GOT3 (cell line): ENCODE data around the gene MYL12A.
"Not testable (repeated sequence)": the region's sequence is repeated elsewhere in the genome, so short reads cannot be mapped to it uniquely, and the experiment has no call there.

Experiments
- DNase-seq: peaks from one replicate; lab custom pipeline; 2025; ENCODE audit warnings: mixed read lengths; lab: John Stamatoyannopoulos, UW

The MYL12A gene

DNA sequence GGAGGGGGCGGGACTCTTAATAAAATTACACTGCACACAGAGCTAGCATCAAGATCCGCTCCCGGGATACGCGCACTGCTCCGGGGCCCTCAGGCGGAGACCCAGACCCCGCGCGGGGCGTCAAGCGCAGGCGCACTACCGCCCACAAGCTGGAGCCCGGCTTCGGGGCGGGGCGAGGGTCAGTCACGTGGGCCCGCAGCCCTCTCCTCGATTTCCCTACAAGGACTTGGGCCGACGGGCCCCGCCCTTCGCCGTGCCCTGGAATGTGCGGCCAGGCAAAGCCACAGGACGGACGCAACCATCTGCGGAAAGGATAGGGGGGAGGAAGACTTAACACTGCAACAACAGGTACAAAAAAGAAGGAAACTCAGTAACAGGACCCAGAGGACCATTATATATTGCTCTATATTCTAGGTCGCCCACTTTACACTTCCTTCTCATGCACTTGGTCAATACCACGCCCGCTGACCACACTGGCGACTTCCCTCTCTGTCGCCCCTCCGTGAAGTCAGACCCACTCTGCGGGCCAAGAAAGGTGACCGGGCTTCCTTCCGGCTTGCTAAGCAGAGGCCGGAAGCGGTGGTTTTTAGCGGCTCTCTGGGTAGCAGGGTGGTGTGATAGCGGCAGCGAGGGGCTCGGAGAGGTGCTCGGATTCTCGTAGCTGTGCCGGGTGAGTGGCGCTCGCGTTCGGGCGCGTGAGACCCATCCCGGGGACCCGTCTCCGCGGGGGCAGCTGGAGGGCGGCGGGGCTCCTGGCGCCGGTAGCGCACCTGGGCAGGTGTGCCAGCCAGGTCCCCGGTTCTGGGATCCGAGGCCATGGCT, at the start of gene MYL12A:
Gene MYL12A (plus strand): TSS at position 562 of the 822 bp plus-strand sequence. CDS start 5,447 bp downstream, outside the sequence.
- peak; percentile 76 for DNase-seq

DNA sequence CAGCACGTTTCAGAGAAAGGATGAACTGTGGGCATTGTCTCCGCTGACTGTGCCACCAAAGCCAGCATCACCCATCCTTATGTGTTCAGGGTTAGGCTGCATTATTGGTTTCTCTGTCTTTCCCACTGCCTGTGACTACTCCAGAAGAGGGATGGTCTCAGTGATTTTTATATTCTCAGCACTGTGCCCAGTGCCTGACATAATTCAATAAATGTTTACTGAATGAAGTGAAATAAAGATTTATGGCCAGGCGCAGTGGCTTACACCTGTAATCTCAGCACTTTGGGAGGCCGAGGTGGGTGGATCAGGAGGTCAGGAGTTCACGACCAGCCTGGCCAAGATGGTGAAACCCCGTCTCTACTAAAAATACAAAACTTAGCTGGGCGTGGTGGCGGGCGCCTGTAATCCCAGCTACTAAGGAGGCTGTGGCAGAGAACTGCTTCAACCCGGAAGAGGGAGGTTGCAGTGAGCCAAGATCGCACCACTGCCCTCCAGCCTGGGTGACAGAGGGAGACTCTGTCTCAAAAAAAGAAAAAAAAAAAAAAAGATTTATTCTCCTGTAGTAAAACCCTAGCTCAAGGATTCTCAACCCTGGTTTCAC, 49.2 kb upstream of the MYL12A start:
- DNase-seq = not testable (repeated sequence)

DNA sequence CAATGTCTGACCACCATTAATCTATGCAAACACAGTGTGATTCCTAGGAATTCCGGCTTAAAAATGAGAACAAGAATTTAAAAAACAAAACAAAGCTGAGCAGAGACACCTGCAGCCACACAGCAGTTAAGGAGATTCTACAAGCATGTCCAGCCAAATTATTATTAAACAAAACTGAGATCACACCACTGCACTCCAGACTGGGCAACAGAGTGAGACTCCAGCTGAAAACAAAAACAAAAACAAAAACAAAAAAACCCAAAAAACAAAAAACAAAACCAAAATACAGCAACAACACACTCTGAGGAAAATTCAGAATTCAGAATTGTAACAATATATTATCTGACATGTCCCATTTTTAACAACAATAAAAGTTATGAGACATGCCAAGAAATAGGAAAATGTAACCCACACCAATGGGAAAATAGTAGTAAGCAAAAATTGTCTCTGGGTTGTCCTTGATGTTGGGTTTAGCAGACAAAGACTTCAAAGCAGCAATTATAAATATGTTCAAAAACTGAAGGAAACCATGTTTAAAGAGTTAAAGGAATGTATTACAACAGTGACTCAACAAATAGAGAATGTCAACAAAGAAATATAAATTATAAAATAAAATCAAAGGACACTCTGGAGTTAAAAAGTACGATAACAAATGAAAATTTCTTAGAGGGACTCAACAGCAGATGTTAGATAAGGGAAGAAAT, 47.5 kb upstream of the MYL12A start:
- DNase-seq = no peak

DNA sequence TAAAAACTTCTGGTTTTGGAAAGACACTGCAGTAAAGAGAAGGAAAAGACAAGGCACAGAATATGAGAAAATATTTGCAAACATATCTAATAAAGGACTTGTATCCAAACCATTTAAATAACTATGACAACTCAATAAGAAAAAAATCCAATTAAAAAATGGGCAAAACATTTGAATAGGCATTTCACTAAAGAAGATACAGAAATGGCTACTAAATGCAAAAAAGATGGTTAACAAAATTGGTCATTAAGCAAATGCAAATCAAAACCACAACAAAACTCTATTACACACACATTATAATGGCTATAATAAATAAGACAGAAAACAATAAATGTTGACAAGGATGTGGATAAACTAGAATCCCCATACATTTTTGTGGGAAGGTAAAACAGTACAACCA, 42.4 kb upstream of the MYL12A start:
- DNase-seq = no peak

DNA sequence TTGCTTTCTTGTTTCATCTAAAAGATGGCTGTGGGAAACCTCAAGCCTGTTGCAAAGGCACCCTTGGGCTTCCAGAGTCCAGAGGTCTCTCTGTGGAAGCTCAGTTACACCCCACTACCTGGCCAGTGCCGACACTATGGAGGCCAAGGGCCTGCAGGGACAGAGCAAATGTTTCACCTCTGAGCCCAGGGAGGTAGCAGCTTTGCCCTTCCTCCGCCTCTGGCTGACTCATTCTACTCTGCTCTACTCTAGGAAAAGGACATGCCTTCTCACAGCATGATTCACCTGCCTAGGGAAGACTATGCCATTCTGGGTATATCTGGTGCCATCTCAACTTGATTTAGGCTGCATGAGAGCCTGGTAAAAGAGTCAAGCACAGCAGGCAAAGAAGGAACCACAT, 40.0 kb upstream of the MYL12A start:
- no peak for DNase-seq

DNA sequence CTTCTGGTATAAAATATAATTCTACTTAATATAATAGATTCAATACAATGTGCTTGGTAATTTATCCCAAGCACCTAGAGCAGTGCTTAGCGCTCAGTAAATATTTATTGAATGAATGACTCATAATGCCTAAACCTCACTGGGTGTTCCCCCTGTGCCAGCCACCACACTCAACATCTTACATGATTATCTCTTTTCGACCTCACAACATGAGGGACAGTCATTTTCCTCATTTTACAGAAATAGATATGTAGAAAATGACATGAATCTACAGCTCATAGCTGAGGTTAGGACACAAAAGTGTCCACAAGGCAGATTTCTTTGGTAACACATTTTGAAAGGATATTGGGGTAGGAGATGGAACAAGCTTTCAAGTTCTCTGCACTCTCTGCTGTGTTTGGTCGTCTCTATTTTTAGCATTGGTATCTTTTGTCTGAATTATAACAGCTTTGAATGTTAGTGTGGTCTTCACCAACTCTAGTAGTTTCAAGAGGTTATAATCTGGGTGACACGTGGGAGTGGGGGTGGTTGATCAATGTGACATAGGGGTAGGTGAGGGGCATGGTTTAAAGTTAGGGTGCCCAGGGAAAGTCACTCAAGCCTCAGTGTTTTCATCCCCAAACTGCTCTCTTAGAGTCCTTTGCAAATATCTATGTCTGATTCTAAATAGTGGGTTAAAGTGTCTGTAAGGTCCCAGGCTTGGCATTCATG, 37.6 kb upstream of the MYL12A start:
- no peak for DNase-seq

DNA sequence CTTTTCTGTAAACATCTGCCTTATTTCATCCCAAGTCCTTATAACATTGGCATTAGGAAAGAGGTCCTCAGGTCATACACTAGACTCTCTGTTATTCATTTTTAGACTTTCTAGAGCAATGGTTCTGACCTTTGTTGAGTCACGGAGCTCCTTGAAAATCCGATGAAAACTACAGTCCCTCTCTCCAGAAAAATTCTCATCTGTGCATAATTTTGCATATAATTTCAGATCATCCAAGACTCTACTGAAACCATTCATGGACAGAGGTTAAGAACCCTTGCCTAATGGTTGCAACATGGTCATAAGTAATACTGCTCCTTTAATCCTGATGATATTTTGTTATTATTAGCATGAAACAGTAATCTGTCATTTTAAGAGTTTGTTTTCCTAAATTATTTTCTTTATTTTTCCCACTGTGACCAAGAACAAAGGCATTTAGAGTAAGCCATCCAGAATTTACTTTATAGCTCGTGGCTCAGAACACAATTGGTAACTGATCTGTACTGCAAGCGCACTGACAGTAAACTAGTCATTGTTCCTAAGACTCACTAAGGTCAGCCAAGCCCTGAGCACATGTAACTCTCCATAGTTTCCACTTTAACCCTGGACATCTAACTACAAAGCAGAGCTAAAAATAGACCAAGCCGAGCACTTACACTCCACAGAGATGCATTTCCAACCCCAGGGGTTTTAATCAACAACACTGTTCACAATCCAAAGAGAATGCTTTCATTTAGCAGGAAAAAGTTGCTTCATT, 36.2 kb upstream of the MYL12A start:
- DNase-seq = no peak

DNA sequence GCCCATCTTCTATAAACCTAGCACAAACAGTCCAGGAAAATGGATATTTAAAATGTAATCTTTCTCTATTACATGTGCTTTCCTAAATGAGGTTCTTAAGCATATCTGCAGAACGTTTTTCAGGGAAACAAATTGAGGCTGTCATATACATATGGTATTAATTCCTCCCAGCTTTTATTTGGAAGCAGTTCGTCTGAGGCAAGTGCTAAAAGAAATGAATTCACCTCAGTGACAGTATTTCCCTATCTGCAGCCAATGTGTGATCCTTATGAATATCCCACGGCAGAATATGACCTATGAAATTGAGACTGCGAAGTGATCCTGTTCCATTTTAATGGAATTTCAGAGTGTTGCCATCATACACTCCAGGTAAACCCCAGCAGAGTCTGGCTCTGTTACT, 34.9 kb upstream of the MYL12A start:
- no peak for DNase-seq

DNA sequence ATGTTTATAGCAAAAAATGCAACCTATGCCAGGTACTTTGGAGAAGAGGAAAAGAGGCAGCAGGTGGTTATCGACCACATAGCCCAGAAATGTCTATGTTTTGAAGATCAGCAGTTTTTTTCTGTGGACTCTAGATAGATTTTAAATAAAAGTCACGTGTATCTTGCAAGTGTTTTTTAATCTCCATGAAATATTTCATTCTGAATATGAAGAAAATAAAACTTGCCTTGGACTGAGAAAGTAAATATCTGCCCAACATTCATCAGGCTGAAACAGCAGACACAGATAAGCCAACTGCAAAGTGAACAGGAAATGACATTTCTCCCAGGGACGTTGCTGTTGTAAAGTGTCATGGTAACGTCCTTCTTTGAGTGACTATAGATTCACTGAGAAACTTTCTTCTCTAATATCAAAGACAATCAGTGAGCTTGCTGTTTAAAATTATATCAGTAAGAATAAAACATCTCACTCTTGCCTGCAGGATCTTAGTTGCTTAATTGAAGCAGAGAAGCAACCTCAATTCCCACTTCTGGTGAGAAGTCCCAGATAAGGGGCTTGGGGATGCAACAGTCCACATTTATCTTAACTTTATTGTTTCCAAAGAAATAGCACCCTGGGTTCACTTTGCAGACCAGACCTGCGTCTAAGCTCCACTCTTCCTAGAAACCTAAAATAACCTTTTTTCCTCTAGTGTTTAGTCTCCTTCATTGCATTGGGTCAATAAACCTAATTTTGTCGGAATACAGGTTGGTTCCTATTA, 34.1 kb upstream of the MYL12A start:
- no peak for DNase-seq

DNA sequence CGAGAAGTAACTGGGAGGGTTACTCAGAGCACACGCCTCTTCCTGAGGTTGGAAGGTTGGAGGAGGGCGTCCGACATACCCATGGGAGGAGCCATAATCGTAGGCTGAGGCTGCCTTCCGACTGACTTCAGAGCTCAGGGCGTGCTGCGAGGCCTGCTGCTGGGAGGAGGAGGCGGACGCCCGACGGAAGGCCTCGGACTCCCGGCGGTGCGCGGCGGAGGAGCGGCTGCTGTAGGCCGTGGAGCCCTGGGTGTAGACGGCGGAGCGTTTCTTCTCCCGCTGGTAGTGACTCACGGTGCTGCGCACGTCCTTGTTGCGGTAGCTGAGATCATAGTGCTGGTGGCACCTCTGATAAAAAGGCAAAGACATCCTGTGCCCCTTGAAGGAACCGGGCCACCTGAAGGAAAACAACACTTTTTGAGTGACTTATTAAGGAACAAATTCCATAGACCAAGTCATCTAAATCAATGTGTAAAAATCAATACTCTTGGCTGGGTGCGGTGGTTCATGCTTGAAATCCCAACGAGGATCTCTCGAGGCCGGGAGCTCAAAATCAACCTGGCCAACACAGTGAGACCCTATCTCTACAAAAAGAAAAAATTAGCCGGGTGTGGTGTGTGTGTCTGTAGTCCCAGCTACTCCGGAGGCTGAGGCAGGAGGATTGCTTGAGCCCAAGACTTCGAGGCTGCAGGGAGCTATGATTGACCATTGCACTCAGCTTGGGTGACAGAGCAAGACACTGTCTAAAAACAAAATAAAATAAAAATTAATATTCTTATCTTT, 32.6 kb upstream of the MYL12A start:
- no peak for DNase-seq

DNA sequence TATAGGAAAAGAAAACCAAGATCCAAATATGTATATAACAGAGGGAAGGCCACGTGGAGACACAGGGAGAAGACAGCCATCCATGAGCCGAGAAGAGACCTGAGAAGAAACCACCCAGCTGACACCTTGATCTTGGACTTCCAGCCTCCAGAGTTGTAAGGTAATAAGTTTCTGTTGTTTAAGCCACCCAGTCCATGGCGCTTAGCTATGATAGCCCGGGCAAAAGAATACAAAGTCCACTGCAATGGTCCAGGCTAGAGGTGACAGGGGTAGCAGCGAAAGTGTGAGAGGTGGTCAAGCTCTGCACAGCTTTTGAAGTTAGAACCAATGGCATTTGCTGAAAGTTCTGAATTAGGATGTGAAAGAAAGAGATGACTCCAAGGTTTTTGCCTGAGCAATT, 30.6 kb upstream of the MYL12A start:
- DNase-seq = no peak

DNA sequence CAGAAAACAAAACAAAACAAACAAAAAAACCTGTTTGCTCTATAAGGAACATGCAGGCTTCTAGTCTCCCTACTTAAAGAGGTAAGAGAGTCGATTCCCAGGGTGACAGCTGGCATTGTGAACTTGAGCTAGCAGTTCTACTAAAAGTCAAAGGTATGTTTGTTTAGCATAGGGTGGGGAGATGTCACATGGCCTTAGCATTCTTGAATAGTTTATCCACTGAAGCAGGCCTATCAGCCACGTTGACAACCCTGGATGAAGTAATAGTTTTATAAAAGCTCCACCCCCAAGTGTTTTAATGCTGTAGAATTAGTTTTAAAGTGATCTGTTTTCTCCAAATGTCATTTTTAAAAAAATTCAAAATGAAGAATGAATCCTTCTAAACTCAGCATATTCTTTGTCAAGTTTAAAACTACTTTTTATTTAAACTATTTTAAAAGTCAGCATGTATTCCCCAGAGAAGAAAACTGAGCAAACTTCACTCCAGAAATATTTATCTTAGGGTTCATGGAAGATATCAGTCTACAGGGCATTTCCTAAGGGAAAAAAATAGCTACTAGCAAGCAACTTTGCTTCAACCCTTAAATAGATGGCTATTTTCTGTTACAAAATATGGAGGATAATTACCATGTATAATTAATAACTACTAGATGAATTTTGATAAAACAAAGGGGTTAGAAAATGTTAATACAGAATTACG, 29.5 kb upstream of the MYL12A start:
- DNase-seq = no peak

DNA sequence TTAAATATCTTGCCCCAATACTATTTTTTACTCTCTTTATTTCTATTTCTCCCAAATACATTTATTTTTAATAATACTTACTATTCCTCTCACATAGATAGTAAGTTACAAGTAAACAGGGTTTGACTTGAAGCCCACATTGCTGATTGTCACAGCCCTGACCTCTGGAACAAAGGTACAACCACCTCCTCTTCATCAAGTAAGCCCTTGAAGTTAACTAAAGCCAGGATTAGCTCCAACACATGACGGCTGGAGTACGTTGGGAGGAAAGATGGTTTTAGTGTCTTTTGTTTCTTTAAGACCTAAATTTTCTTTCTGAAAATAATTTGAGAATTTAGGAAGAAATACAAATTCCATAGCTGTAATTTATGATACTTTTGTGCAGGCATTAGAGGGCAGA, 28.8 kb upstream of the MYL12A start:
- no peak for DNase-seq

DNA sequence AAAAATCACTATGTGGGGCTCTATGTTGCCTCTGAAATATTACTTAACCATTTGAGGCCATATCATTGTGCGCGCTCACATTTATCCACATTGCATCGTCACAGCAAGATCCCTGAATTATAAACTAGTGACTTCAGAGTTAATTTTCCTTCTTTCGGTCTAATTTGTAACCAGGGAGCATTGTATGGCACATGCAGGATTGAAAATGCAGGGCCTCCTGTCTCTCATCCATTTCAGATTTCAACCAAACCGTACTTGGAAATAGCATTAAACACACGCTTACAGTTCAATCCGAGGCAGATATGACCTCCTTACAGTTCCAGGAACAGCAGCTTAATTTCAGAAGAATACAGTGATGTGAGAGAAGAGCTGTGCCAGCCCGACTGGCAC, 28.4 kb upstream of the MYL12A start:
- no peak for DNase-seq

DNA sequence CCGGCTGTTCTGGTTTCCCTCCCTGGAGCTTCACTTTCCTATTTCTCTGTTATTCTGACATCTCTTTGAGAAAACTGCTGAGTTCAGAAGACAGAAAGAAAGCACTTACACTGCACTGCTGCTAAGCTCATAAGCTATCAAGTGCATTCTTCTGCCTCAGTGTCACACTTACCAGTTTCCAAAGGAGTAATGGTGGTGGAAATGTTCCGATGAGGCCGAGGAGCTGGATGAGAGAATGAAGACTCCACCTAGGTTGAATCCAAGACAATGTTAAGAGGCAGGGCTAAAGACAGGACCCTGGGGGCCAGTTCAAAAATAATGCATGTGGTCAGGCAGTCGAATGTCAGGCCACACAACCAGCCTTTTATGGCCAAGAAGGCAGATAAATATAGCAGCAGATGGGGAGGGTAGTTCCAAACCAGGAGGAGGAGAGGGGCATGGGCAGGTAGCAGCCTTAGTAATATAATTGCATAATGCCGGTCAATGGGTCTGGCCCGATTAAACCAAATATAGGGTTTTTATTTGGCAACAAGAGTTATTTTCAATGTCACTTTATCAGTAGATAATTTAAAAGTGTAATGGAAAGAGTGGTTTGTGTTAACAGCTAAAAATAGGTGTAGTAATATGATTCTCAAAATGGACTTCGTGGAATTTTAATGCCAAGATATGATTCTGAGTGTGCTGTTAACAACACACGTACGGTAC, 27.8 kb upstream of the MYL12A start, which contains the start of gene MYOM1:
Gene MYOM1 (minus strand): TSS at position 338 of the 705 bp plus-strand sequence. CDS start 4,745 bp downstream, outside the sequence.
- DNase-seq = no peak

DNA sequence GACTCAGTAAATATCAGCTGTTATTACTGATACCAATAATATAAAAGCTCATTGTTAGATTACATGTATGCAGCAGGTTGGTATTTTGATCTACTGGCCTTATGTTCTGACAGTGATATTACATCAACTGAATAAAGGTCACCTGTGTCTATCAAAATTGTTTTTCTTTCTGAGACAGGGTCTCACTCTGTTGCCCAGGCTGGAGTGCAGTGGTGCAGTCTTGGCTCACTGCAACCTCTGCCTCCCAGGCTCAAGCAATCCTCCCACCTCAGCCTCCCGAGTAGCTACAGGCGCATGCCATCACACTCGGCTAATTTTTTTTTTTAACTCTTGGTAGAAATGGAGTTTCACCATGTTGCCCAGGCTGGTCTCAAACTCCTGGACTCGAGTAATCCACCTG, 26.7 kb upstream of the MYL12A start:
- DNase-seq = not testable (repeated sequence)

DNA sequence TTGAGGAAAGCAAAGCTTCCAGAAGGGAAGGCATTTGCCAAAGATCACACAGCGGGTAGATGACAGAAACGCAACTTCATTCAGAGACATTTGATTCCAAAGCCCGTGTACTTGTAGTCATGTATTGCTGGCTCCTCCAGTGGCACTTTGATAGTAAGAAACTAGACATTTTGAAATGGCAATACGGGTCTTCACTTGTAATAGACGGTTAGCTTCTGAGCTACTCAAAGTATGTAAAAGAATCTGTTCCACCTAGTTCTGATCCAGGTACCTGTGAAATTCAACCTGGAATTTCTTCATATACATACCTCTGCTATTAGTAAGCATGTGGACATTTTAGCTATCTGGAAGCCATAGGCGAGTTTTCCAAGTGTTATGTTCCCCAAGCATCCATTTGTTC, 26.1 kb upstream of the MYL12A start:
- no peak for DNase-seq

DNA sequence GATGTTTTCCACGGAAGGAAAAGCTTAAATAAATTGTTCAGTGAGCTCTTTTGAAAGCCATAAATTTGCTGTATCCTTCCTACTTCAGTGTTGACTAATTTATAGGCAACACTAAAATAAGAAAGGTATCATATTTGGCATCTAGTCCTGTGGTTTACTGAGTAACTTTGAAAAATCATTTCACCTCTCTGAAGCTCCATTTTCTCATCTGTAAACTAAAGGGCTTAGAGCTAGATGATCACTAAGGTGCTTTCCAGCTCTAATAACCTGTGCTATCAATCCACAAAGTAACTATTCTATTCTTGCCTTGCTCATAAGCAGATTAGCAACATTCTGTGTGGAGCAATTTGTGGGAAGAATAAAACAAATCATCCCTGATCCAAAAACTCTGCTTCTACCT, 24.2 kb upstream of the MYL12A start:
- no peak for DNase-seq

DNA sequence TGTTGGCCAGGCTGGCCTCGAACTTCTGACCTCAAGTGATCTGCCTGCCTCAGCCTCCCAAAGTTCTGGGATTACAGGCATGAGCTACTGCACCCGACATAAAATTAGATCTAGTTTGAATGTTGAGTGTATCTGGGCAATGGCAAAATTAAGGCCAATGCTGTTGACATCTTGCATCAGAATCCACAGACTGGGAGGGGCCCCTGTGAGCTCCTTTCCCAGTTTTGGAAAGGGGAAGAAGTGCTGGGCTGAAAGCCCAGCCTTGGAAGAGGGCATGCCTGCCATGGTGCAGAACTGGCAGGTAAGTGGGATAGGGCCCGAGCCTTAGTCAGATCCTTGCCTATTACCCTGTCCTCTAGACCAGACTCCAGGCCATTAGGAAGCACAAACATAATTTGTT, 23.4 kb upstream of the MYL12A start:
- no peak for DNase-seq
